Lung (tissue), 12 donors: ENCODE data around the gene ATP6V1B1. TPM values are rescaled to one million over a fixed set of nuclear protein-coding genes. Genes with fewer than 3 reads are reported as not detected.

ENCODE experiments used
- ATAC-seq: fragments of 200-7000 bp; cut with Tn5 transposase; one replicate; pipeline ENCODE4 v1.9.1; 2020; ENCODE audit warnings: moderate number of reproducible peaks; ENCODE audit not compliant: insufficient read depth, low FRiP score
- DNase-seq, 3 donors: peaks; one replicate each; pipeline ENCODE4 v3.0.0-alpha.2; 2013 to 2017
- H3K27ac ChIP-seq, 2 donors: one replicate each; pipeline ENCODE4 v1.5.1; 2013; ENCODE audit warnings: mild to moderate bottlenecking in 2 of 2, moderate library complexity in 2 of 2, control low read depth in 1 of 2, inconsistent platforms in 1 of 2, low read depth in 1 of 2, low read length in 1 of 2
- H3K27me3 ChIP-seq, 3 donors: one replicate each; pipeline ENCODE4 v1.5.1; 2013; ENCODE audit warnings: low read length in 2 of 3; ENCODE audit not compliant: control insufficient read depth in 3 of 3, insufficient read depth in 3 of 3
- H3K36me3 ChIP-seq, 4 donors: one replicate each; pipeline ENCODE4 v1.5.1; 2013; ENCODE audit warnings: low read length in 4 of 4, mild to moderate bottlenecking in 1 of 4, moderate library complexity in 1 of 4; ENCODE audit not compliant: control insufficient read depth in 4 of 4, insufficient read depth in 4 of 4
- H3K4me1 ChIP-seq, 5 donors: one replicate each; pipeline ENCODE4 v1.5.1; 2013; ENCODE audit warnings: low read length in 5 of 5, mild to moderate bottlenecking in 2 of 5, moderate library complexity in 1 of 5; ENCODE audit not compliant: control insufficient read depth in 5 of 5, insufficient read depth in 5 of 5
- H3K4me3 ChIP-seq: one replicate; pipeline ENCODE4 v1.5.1; 2013; ENCODE audit warnings: mild to moderate bottlenecking, control low read depth, moderate library complexity
- H3K9ac ChIP-seq, 2 donors: one replicate each; pipeline ENCODE4 v1.5.1; 2013; ENCODE audit warnings: low read length in 2 of 2, control low read depth in 1 of 2; ENCODE audit not compliant: insufficient read depth in 1 of 2
- H3K9me3 ChIP-seq, 4 donors: one replicate each; pipeline ENCODE4 v1.5.1; 2013; ENCODE audit warnings: low read length in 3 of 4, mild to moderate bottlenecking in 1 of 4, moderate library complexity in 1 of 4; ENCODE audit not compliant: control insufficient read depth in 4 of 4, insufficient read depth in 3 of 4
- WGBS, 2 donors: extraction: QIAGEN DNeasy Blood & Tissue Kit; methylation state at CpG; one replicate each; pipeline ENCODE4 v1.1.7; 2013; 5-methylcytosine and 5-hydroxymethylcytosine counted together
- polyA plus RNA-seq, 2 donors: library from polyadenylated mRNA; stranded (reverse); fragments of 200-250 nt; gene quantifications; one replicate each; pipeline ENCODE4 v1.2.1, GENCODE V29; 2013
- total RNA-seq, 2 donors: library from RNA; depleted of rRNA in 1 of 2; stranded (reverse); fragments of >200 nt in 1 of 2; gene quantifications; one replicate each; pipeline ENCODE4 v1.2.1, GENCODE V29; 2014 to 2021
- TF ChIP-seq, protein P1 (sequence below): IDR thresholded peaks from 2 replicates; pipeline ENCODE4 v1.5.1; 2012; ENCODE audit warnings: mild to moderate bottlenecking; ENCODE audit errors: control extremely low read depth, extremely low read depth
- donor health status: control.
- donor health status: control.
- donor health status: Bipolar disorder and iron deficiency.
- donor health status: healthy.
- donor health status: DM: yes; HTN: yes; CAD: no.

The ATP6V1B1 gene
- total and polyA plus RNA-seq, 4 donors, result 0.33 to 5.9 (median 1.8) TPM

DNA sequence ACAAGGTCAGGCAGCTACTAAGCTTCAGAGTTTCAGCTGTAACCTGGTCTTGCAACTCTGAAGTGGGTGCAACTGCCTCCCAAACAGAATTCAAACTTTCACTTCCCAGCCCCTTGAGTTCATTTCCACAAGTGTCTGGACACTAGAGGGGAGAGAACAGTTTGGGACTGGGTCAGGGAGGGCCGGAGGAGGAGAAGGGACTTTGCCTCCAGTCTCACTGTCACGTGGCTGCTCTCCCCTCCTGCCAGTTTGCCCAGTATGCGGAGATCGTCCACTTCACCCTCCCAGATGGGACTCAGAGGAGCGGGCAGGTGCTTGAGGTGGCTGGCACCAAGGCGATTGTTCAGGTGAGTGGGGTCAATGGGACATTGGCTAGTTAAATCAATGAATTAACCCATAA is 22.1 kb downstream of the ATP6V1B1 start:
- TF ChIP-seq, protein P1, sequence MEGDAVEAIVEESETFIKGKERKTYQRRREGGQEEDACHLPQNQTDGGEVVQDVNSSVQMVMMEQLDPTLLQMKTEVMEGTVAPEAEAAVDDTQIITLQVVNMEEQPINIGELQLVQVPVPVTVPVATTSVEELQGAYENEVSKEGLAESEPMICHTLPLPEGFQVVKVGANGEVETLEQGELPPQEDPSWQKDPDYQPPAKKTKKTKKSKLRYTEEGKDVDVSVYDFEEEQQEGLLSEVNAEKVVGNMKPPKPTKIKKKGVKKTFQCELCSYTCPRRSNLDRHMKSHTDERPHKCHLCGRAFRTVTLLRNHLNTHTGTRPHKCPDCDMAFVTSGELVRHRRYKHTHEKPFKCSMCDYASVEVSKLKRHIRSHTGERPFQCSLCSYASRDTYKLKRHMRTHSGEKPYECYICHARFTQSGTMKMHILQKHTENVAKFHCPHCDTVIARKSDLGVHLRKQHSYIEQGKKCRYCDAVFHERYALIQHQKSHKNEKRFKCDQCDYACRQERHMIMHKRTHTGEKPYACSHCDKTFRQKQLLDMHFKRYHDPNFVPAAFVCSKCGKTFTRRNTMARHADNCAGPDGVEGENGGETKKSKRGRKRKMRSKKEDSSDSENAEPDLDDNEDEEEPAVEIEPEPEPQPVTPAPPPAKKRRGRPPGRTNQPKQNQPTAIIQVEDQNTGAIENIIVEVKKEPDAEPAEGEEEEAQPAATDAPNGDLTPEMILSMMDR, result no peak
- Histone ChIP-seq H3K4me3 (no peak overlapping the region), H3K9ac (no peak overlapping the region), H3K9me3 (no peaks in the 10 kb centered on the region), H3K4me1 (peaks cover 0 to 3% (median 0%) of the 10 kb centered on the region in 5 donors), H3K27ac (no peak overlapping the region), H3K36me3 (no peaks in the 10 kb centered on the region), H3K27me3 (peaks cover 0 to 28% (median 9%) of the 10 kb centered on the region in 3 donors)
- WGBS, 2 donors, result 63 to 70% methylated on average over 6 of the region's 6 CpGs
- no peak for DNase-seq
- no peak for ATAC-seq

DNA sequence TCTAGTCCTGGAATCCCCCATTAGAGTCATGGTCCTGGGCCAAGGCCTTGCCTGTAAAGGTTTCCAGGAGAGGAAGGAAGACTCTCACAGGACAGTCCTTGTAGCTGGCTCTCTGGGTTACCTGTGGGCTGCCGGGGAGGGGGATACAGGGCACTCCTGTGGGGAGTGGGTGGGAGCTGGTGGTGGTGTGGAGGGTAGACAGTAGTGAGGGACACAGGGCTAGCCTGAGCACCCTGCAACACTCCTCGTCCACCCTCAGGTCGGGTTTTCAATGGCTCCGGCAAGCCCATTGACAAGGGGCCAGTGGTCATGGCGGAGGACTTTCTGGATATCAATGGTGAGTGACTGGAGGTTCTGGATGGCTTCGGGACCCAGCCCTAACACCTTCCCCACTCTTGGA is 23.1 kb downstream of the ATP6V1B1 start:
- H3K9ac ChIP-seq, result no peak overlapping the region
- H3K27ac ChIP-seq, result no peak overlapping the region
- DNase-seq (no peak), ATAC-seq (no peak)
- 95 to 97% methylated on average over 6 of the region's 6 CpGs for WGBS, 2 donors
- peaks cover 0 to 3% (median 0%) of the 10 kb centered on the region in 5 donors for H3K4me1 ChIP-seq
- TF ChIP-seq, protein P1, result no peak
- no peaks in the 10 kb centered on the region for H3K9me3 ChIP-seq
- peaks cover 0 to 23% (median 9%) of the 10 kb centered on the region in 3 donors for H3K27me3 ChIP-seq
- no peak overlapping the region for H3K4me3 ChIP-seq
- H3K36me3 ChIP-seq, result no peaks in the 10 kb centered on the region

DNA sequence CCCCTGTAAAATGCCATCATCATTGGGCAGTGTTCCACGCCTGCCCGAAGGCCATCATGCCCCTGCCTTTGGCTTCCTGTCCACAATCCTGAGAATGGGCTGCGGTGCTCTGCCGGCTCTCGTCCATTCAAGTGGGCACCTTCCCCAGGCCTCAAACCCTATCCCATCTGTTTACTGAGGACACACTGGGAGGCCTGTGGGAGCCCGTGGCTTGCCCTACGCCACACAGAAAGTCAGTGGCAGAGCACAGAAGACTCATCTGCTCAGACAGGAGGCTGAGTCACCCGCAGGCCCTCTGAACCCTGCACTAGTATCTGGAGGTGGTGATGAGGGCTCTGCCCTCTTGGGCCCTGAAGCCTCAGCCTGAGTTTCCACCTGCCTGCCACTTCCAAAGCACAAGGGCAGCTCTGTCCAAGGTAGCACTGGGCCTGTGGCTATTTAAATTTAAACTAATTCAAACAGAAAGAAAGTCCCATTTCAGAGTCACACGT is 23.6 kb downstream of the ATP6V1B1 start:
- Histone ChIP-seq H3K4me1 (peaks cover 0 to 3% (median 0%) of the 10 kb centered on the region in 5 donors), H3K9ac (no peak overlapping the region), H3K36me3 (no peaks in the 10 kb centered on the region), H3K27ac (no peak overlapping the region), H3K4me3 (no peak overlapping the region), H3K9me3 (no peaks in the 10 kb centered on the region), H3K27me3 (peaks cover 0 to 24% (median 10%) of the 10 kb centered on the region in 3 donors)
- TF ChIP-seq, protein P1, result no peak
- 94% methylated on average over 9 of the region's 9 CpGs for WGBS, 2 donors
- ATAC-seq (no peak), DNase-seq (no peak)
